ENCODE measurements around the gene ATAD3A.

GRCh38 chr1:1541956-1542765, 30.2 kb downstream of the ATAD3A start:
- no peak for TF ChIP-seq CTCF (IDR thresholded peaks at IDR 0.05; ENCODE audit: low read depth, low read length)
- no peak for TF ChIP-seq EZH2phosphoT487 (IDR thresholded peaks at IDR 0.05; ENCODE audit: low read depth)
